ENCODE results near the gene MSRB3. TPM values are rescaled to one million over a fixed set of nuclear protein-coding genes. Genes with fewer than 3 reads are reported as not detected.

The MSRB3 gene
- total RNA-seq, 1 donor from 2014 or later = not detected

- ATAC-seq (ENCODE audit: low read depth) (no peak), DNase-seq (no peak)
- ChIA-PET CTCF (no interaction called here), POLR2A (no interaction called here)
- no peak overlapping the region for H3K27ac Mint-ChIP-seq
- intact Hi-C loops (cut with micrococcal nuclease) = no loop called here
- no peaks in the 10 kb centered on the region for H3K36me3 Mint-ChIP-seq (ENCODE audit: low read depth)
- H3K9me3 Mint-ChIP-seq = no peaks in the 10 kb centered on the region
- no peaks in the 10 kb centered on the region for H3K4me1 Mint-ChIP-seq
- no peak overlapping the region for H3K4me3 Mint-ChIP-seq
- H3K27me3 Mint-ChIP-seq = no peaks in the 10 kb centered on the region
- TF ChIP-seq, protein P1, sequence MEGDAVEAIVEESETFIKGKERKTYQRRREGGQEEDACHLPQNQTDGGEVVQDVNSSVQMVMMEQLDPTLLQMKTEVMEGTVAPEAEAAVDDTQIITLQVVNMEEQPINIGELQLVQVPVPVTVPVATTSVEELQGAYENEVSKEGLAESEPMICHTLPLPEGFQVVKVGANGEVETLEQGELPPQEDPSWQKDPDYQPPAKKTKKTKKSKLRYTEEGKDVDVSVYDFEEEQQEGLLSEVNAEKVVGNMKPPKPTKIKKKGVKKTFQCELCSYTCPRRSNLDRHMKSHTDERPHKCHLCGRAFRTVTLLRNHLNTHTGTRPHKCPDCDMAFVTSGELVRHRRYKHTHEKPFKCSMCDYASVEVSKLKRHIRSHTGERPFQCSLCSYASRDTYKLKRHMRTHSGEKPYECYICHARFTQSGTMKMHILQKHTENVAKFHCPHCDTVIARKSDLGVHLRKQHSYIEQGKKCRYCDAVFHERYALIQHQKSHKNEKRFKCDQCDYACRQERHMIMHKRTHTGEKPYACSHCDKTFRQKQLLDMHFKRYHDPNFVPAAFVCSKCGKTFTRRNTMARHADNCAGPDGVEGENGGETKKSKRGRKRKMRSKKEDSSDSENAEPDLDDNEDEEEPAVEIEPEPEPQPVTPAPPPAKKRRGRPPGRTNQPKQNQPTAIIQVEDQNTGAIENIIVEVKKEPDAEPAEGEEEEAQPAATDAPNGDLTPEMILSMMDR (IDR thresholded peaks at IDR 0.05) = no peak
These were observed 108.9 kb downstream of the MSRB3 start for GRCh38 chr12:65387396-65387795.

DNA sequence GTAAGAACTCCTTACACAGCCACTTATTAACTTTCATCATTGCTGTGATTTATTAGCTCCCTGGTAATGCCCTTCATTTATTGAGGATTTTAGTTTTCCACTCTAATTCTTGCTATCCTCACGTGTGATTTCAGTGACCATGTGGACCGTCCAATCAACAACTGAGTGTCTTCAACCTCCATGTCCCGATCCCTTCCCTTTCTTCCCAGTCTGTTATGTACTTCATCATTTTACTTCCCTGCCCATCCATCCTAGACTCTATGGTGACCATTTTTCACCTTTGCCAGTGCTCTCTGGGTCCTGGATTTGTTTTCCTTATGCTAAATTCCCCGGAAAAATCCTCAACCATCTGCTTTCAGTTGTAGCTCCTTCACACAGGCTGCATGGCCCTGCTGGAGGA is 111.0 kb downstream of the MSRB3 start:
- no peaks in the 10 kb centered on the region for H3K4me1 Mint-ChIP-seq
- intact Hi-C loops (cut with micrococcal nuclease) = no loop called here
- no peaks in the 10 kb centered on the region for H3K27me3 Mint-ChIP-seq
- H3K9me3 Mint-ChIP-seq = peaks cover 3% of the 10 kb centered on the region
- ATAC-seq (ENCODE audit: low read depth) = no peak
- POLR2A ChIA-PET = no interaction called here
- peaks cover 3% of the 10 kb centered on the region for H3K36me3 Mint-ChIP-seq (ENCODE audit: low read depth)
- no peak overlapping the region for H3K27ac Mint-ChIP-seq
- TF ChIP-seq, protein P1 (IDR thresholded peaks at IDR 0.05) = no peak
- DNase-seq = no peak
- CTCF ChIA-PET = no interaction called here
- H3K4me3 Mint-ChIP-seq = no peak overlapping the region

GRCh38 chr12:65391711-65392110 is 113.2 kb downstream of the MSRB3 start:
- TF ChIP-seq, protein P1 (IDR thresholded peaks at IDR 0.05) = no peak
- peaks cover 7% of the 10 kb centered on the region for H3K9me3 Mint-ChIP-seq
- DNase-seq (no peak), ATAC-seq (ENCODE audit: low read depth) (no peak)
- intact Hi-C loops (cut with micrococcal nuclease) = no loop called here
- no peaks in the 10 kb centered on the region for H3K4me1 Mint-ChIP-seq
- ChIA-PET CTCF (no interaction called here), POLR2A (no interaction called here)
- H3K36me3 Mint-ChIP-seq (ENCODE audit: low read depth) = peaks cover 3% of the 10 kb centered on the region
- H3K27me3 Mint-ChIP-seq = no peaks in the 10 kb centered on the region
- H3K27ac Mint-ChIP-seq = no peak overlapping the region
- no peak overlapping the region for H3K4me3 Mint-ChIP-seq

DNA sequence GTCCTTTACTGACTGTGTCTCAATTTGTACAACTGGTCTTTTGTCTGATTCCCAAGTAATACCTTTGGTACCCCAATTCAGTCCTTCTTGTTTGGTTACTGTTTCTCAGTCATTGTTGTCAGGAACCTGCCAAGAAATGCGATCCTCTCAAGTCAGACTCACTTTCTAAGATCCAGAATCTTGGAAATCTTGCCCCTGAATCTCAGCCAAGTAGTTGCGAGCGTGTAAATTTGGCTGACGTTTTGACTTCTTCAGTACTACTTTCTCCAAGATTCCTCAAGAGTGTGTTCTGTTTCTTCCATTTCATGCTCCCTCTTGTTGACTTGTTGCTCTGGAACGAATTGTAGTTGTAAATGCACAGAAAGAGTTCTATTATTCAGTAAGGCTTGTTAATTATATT is 114.0 kb downstream of the MSRB3 start:
- no peak for DNase-seq
- TF ChIP-seq, protein P1 (IDR thresholded peaks at IDR 0.05) = no peak
- Mint-ChIP-seq H3K4me3 (no peak overlapping the region), H3K27me3 (no peaks in the 10 kb centered on the region), H3K27ac (no peak overlapping the region), H3K36me3 (ENCODE audit: low read depth) (peaks cover 3% of the 10 kb centered on the region), H3K4me1 (no peaks in the 10 kb centered on the region), H3K9me3 (peaks cover 14% of the 10 kb centered on the region)
- intact Hi-C loops (cut with micrococcal nuclease) = no loop called here
- no peak for ATAC-seq (ENCODE audit: low read depth)
- CTCF ChIA-PET = no interaction called here
- POLR2A ChIA-PET = no interaction called here

GRCh38 chr12:65403188-65403587 is 124.7 kb downstream of the MSRB3 start:
- ATAC-seq (ENCODE audit: low read depth) (no peak), DNase-seq (no peak)
- intact Hi-C loops (cut with micrococcal nuclease) = no loop called here
- Mint-ChIP-seq H3K4me1 (no peaks in the 10 kb centered on the region), H3K27ac (no peak overlapping the region), H3K27me3 (no peaks in the 10 kb centered on the region), H3K4me3 (no peak overlapping the region), H3K9me3 (peaks cover 15% of the 10 kb centered on the region), H3K36me3 (ENCODE audit: low read depth) (no peaks in the 10 kb centered on the region)
- TF ChIP-seq, protein P1 (IDR thresholded peaks at IDR 0.05) = no peak
- ChIA-PET CTCF (no interaction called here), POLR2A (no interaction called here)

Measured in activated B cell treated with CpG ODN at 0.5 μM for 24 hours (primary cell).